ENCODE data around the gene EPHB1.

Gene EPHB1

GRCh38 chr3:134877788-134878187 is 82.7 kb downstream of the EPHB1 start:
- TF ChIP-seq CTCF (IDR thresholded peaks at IDR 0.05) = no peak

DNA sequence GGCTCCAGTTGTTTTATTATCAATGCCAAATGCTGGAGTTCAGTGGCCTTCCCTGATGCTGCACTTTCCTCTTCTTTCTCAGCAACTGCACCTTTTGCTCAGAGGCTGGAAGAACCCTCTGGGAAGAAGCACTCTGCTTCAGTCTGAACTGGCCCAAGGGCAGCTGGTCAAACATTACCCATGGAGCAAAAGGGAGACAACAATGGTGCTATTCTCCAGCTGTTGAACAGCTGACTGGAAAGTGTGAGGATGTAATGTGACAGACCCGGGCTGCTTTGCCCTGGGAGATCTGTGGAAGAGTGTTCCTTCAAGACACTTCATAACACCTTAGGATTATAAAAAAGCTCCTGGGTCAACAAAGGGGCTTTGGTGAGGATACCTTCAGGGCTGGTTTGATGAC is 84.9 kb downstream of the EPHB1 start:
- TF ChIP-seq CTCF (IDR thresholded peaks at IDR 0.05) = no peak

DNA sequence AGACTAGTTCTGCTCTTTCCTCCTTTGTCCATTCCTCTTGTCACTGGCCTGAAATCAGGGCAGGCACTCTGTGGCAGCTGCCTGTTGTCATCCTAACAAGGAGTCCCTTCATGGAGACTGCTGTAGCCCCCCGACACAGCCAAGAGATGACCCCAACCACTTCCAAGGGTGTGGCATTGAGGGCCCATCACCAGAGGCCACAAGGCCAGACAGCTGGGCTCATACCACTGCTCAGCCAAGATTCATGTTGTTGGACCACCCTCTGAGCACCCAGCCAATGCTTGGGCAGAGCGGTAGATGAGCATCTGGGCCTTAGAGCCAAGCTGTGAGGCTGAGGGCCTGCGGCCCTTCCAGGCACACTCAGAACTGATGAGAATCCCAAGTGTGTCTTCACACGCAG is 85.4 kb downstream of the EPHB1 start:
- TF ChIP-seq CTCF (IDR thresholded peaks at IDR 0.05) = no peak

DNA sequence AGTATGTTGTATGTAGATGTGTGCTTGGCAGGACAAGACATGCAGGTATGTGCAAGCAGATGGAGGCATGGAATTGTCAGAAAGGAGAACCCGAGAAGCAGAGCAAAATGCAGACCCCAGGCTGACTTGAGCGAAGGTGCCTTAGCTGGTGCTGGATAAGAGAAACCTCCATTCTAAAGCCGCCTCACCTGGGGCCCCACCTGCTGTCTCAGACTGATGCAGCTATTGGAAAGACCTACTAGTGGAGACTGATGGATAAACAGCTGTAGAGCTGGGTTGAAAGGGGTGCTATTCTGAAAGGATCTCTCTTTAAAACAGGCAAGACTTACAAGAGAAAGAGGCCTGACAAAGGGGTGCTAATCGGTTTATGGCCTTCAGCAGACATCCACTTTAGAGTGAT is 86.2 kb downstream of the EPHB1 start:
- no peak for TF ChIP-seq CTCF (IDR thresholded peaks at IDR 0.05)

DNA sequence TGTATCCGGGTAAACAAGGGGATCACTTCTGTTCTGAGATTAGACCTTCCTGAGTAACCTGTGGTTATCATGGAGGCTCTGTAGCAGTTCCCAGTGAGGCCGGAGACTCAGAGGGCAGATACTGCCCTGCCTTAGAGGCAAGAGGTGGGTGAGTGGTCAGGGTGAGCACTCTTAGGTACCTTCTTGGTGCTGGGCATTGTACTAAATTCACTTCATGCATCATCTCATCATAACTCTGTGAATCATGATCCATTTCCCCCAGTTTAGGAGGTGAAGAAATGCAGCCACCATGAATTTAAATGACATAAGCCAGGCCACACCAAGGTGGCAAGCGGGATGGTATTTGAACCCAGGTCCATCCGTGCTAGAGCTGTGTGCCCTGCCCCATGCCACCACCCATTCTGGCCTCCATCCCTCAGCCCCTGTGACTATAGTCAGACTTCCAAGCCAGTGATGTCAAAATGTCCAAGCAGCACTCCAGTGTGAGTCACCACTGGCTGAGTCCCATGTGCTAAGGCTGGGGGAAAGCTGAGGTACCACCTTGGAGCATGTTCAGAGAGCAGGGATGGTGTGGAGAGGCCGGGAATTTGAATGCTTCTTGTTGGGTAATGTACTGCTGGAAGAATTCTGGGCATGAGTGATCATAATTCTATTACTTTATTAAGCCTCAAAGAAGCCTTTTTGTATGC is 88.8 kb downstream of the EPHB1 start:
- TF ChIP-seq CTCF (IDR thresholded peaks at IDR 0.05) = no peak

GRCh38 chr3:134885877-134886621 is 91.0 kb downstream of the EPHB1 start:
- TF ChIP-seq CTCF (IDR thresholded peaks at IDR 0.05) = no peak

- no peak for TF ChIP-seq CTCF (IDR thresholded peaks at IDR 0.05)
Measured at GRCh38 chr3:134886991-134887390, 91.9 kb downstream of the EPHB1 start.
